Heart left ventricle (tissue), 16 donors: ENCODE data around the gene TKFC. TPM values are rescaled to one million over a fixed set of nuclear protein-coding genes. Genes with fewer than 3 reads are reported as not detected.

ENCODE experiments used
- ATAC-seq, 4 donors: fragments of 200-7000 bp; cut with Tn5 transposase; one replicate each; pipeline ENCODE4 v1.9.1; 2020 to 2022; ENCODE audit warnings: moderate library complexity in 4 of 4, mild to moderate bottlenecking in 3 of 4, moderate number of reproducible peaks in 1 of 4
- DNase-seq, 5 donors: peaks; one replicate each; pipeline ENCODE4 v3.0.0-alpha.2; 2020
- H3K27ac ChIP-seq, 12 donors: fragments of 200-600 bp; sonication (generic) in 4 of 12; one replicate each; pipeline versions ENCODE4 v1.5.0 to v1.8.0; 2016 to 2022; ENCODE audit warnings: mild to moderate bottlenecking in 2 of 12
- H3K27me3 ChIP-seq, 9 donors: fragments of 200-600 bp; sonication (generic) in 2 of 9; one replicate each; pipeline versions ENCODE4 v1.5.1 to v1.8.0; 2016 to 2022; ENCODE audit warnings: mild to moderate bottlenecking in 3 of 9
- H3K36me3 ChIP-seq, 9 donors: fragments of 200-600 bp; sonication (generic) in 2 of 9; one replicate each; pipeline versions ENCODE4 v1.5.0 to v1.8.0; 2018 to 2022; ENCODE audit warnings: mild to moderate bottlenecking in 2 of 9
- H3K4me1 ChIP-seq, 12 donors: fragments of 200-600 bp; sonication (generic) in 4 of 12; one replicate each; pipeline versions ENCODE4 v1.5.0 to v1.8.0; 2016 to 2022; ENCODE audit warnings: mild to moderate bottlenecking in 3 of 12
- H3K4me3 ChIP-seq, 12 donors: fragments of 200-600 bp; sonication (generic) in 4 of 12; one replicate each; pipeline versions ENCODE4 v1.5.0 to v1.8.0; 2017 to 2022; ENCODE audit warnings: mild to moderate bottlenecking in 9 of 12, moderate library complexity in 4 of 12
- H3K9me3 ChIP-seq, 12 donors: fragments of 200-600 bp; sonication (generic) in 4 of 12; one replicate each; pipeline versions ENCODE4 v1.5.0 to v1.8.0; 2016 to 2022; ENCODE audit warnings: mild to moderate bottlenecking in 1 of 12
- POLR2A ChIP-seq, 2 donors: fragments of 450-650 bp; IDR thresholded peaks; one replicate each; pipeline ENCODE4 v1.6.1; 2017; ENCODE audit warnings: antibody characterized with exemption in 2 of 2, mild to moderate bottlenecking in 2 of 2, moderate library complexity in 2 of 2
- WGBS, 4 donors: extraction: QIAGEN DNeasy Blood & Tissue Kit in 2 of 4; methylation state at CpG; one replicate each; pipeline versions ENCODE4 v1.1.5 to v1.1.7; 2013 to 2018; 5-methylcytosine and 5-hydroxymethylcytosine counted together
- intact Hi-C, 10 donors: fragments of 100-400 bp; cut with DNase I; formaldehyde crosslinking; loops; one replicate each; pipeline versions ENCODE4 v1.11.1 to v1.14.2; 2022
- polyA plus RNA-seq, 2 donors: library from polyadenylated mRNA; stranded (reverse); fragments of 200-250 nt; gene quantifications; one replicate each; pipeline ENCODE4 v1.2.3, GENCODE V29; 2013
- total RNA-seq, 9 donors: library from RNA; depleted of rRNA in 2 of 9; stranded (reverse); fragments of >200 nt in 2 of 9; fragmentation: NEBNext Ultra II Directional in 3 of 9; extraction: Animal tissue kit (Norgen Biotek cat#: 25700) in 3 of 9; gene quantifications; one replicate each; pipeline versions ENCODE4 v1.1.0 to v1.2.4, GENCODE V29; 2016 to 2023
- TF ChIP-seq, protein P1 (sequence below), 12 donors: fragments of 200-600 bp; sonication (generic) in 4 of 12; IDR thresholded peaks; one replicate each; pipeline versions ENCODE4 v1.5.0 to v1.8.0; 2018 to 2022; ENCODE audit warnings: antibody characterized with exemption in 12 of 12, mild to moderate bottlenecking in 5 of 12
- donor health status: ischemic (EF 13 %, LVEDD 7.1; RV severe dilation, severe dysfunction).
- donor health status: healthy with polysubstance abuse.
- donor health status: DM: no; HTN: yes; CAD: no.
- donor health status: DM: no; HTN: no; CAD: no.
- donor health status: ischemic (EF 25% LVEDD 6.9; RV normal size, moderate dysfunction).
- donor health status: ischemic (EF 25% LVEDD 5.7; RV mildly dilated, moderate dysfunction).
- donor health status: healthy.
- donor health status: DM: yes; HTN: yes; CAD: no.
- donor health status: ischemic (EF 35%, LVEDD 5.7; RV mildly dilated, moderate dysfunction).
- donor health status: nonischemic (EF 11% LVEDD 7.7; RV severe dilation, severe dysfunction).
- donor health status: DM: yes; HTN: yes; CAD: no.
- donor health status: PGD.
- donor health status: ischemic (EF 29% LVEDD 5.4; RV normal size, mild dysfunction).
- donor health status: nonischemic (EF 23%, LVEDD 6.1; RV moderate dilation, normal function).

TKFC gene
- total and polyA plus RNA-seq, 11 donors: 10.0 to 31.2 (median 16.2) TPM

- intact Hi-C loops: loop anchor here in 1 of 10 donors (10.0 kb wide), 1 partner anchor 295 kb away; no protein-coding TSS in a partner anchor
- Histone ChIP-seq H3K27me3 (no peaks in the 10 kb centered on the region), H3K4me1 (peaks cover 0 to 16% (median 5%) of the 10 kb centered on the region in 12 donors), H3K4me3 (no peak overlapping the region), H3K36me3 (peaks cover 0 to 22% (median 5%) of the 10 kb centered on the region in 9 donors), H3K9me3 (no peaks in the 10 kb centered on the region), H3K27ac (no peak overlapping the region)
- DNase-seq (no peak), ATAC-seq (no peak)
- TF ChIP-seq POLR2A (IDR thresholded peaks at IDR 0.05): no peak
- TF ChIP-seq, protein P1, sequence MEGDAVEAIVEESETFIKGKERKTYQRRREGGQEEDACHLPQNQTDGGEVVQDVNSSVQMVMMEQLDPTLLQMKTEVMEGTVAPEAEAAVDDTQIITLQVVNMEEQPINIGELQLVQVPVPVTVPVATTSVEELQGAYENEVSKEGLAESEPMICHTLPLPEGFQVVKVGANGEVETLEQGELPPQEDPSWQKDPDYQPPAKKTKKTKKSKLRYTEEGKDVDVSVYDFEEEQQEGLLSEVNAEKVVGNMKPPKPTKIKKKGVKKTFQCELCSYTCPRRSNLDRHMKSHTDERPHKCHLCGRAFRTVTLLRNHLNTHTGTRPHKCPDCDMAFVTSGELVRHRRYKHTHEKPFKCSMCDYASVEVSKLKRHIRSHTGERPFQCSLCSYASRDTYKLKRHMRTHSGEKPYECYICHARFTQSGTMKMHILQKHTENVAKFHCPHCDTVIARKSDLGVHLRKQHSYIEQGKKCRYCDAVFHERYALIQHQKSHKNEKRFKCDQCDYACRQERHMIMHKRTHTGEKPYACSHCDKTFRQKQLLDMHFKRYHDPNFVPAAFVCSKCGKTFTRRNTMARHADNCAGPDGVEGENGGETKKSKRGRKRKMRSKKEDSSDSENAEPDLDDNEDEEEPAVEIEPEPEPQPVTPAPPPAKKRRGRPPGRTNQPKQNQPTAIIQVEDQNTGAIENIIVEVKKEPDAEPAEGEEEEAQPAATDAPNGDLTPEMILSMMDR (IDR thresholded peaks at IDR 0.05): no peak
- 89 to 95% (median 91%) methylated on average over 4 of the region's 4 CpGs for WGBS, 4 donors
These were observed 6.5 kb downstream of the TKFC start for GRCh38 chr11:61339490-61339878.

DNA sequence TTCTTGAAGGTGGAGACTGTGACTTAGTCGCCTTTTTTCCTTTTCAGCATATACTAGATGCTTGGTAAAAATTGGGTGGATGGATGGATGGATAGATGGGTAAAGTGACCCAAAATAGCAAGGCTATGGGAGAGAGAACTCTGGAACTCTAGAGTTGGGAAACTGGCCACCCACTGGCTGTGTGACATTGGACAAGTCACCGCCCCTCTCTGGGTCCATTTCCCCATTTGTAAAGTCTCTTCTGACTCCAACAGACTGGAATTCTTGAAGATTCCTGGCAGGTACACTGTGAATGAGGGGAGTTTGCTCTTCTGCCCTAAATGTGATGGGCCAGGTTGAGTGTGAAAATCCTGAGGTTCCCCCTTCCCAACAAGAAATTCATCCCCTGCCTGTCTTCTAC lies 8.0 kb downstream of the TKFC start:
- TF ChIP-seq, protein P1 (IDR thresholded peaks at IDR 0.05): no peak
- no peak for TF ChIP-seq POLR2A (IDR thresholded peaks at IDR 0.05)
- Histone ChIP-seq H3K4me1 (peaks cover 0 to 7% (median 4%) of the 10 kb centered on the region in 12 donors), H3K4me3 (no peak overlapping the region), H3K27me3 (no peaks in the 10 kb centered on the region), H3K36me3 (peaks cover 0 to 22% (median 5%) of the 10 kb centered on the region in 9 donors), H3K9me3 (no peaks in the 10 kb centered on the region), H3K27ac (no peak overlapping the region)
- DNase-seq (no peak), ATAC-seq (no peak)
- 95 to 100% (median 98%) methylated on average over 2 of the region's 2 CpGs for WGBS, 4 donors
- intact Hi-C loops: no loop called here

- Histone ChIP-seq H3K36me3 (peaks cover 0 to 22% (median 7%) of the 10 kb centered on the region in 9 donors), H3K27ac (no peak overlapping the region)
These were observed 8.7 kb downstream of the TKFC start for GRCh38 chr11:61341706-61342105.

DNA sequence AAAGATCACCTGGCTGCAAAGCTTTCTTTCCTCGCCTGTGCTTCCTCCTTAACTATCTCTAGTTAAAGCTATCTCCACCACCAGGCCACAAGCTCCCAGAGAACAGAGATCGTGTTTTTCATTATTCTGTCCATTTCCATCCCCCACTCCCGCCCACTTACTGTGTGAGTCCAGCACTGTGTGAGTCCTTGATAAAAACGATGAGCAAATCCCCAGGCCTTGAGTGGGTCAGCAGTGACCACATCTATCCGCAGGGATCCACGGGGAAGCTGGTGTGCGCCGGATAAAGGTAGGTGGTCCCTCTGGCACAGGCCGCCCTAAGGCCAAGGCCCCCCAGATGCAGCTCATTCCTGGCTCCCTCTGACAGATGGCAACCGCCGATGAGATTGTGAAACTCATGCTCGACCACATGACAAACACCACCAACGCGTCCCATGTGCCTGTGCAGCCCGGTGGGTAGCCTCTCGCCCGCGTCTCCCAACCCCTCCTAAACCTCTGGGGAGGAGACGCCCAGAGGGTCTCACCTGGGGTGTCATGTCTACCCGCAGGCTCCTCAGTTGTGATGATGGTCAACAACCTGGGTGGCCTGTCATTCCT lies 9.3 kb downstream of the TKFC start:
- peaks cover 0 to 22% (median 7%) of the 10 kb centered on the region in 9 donors for H3K36me3 ChIP-seq
- no peaks in the 10 kb centered on the region for H3K9me3 ChIP-seq
- H3K27ac ChIP-seq: no peak overlapping the region
- no peak for TF ChIP-seq POLR2A (IDR thresholded peaks at IDR 0.05)
- TF ChIP-seq, protein P1 (IDR thresholded peaks at IDR 0.05): no peak
- no peaks in the 10 kb centered on the region for H3K4me1 ChIP-seq
- intact Hi-C loops: no loop called here
- peak in 1 of 5 donors; percentile 10 for DNase-seq
- no peaks in the 10 kb centered on the region for H3K27me3 ChIP-seq
- ATAC-seq: no peak
- WGBS, 4 donors: 89 to 96% (median 92%) methylated on average over 13 to 20 of the region's 20 CpGs
- no peak overlapping the region for H3K4me3 ChIP-seq

More at GRCh38 chr11:61341706-61342105, 8.7 kb downstream of the TKFC start:
- ATAC-seq (no peak), DNase-seq (no peak)
- H3K27me3 ChIP-seq: no peaks in the 10 kb centered on the region
- TF ChIP-seq, protein P1 (IDR thresholded peaks at IDR 0.05): no peak
- TF ChIP-seq POLR2A (IDR thresholded peaks at IDR 0.05): no peak
- H3K9me3 ChIP-seq: no peaks in the 10 kb centered on the region
- no peaks in the 10 kb centered on the region for H3K4me1 ChIP-seq
- 93 to 97% (median 95%) methylated on average over 4 of the region's 4 CpGs for WGBS, 4 donors
- no peak overlapping the region for H3K4me3 ChIP-seq
- intact Hi-C loops: no loop called here
